Mucosa of descending colon (tissue), 3 donors: Measurements from ENCODE around the gene JUND. TPM values are rescaled to one million over a fixed set of nuclear protein-coding genes. Genes with fewer than 3 reads are reported as not detected.
A peak's percentile ranks its signal among the peaks of the same experiment; 100 is the strongest.

ENCODE experiments used
- ATAC-seq: fragments of 200-7000 bp; cut with Tn5 transposase; one replicate; pipeline ENCODE4 v1.9.1; 2020; ENCODE audit warnings: mild to moderate bottlenecking, moderate library complexity
- DNase-seq, 3 donors: peaks; one replicate each; pipeline ENCODE4 v3.0.0-alpha.2; 2020
- H3K36me3 ChIP-seq: fragments of 200-600 bp; one replicate; pipeline ENCODE4 v1.8.0; 2021; ENCODE audit warnings: low read depth, mild to moderate bottlenecking
- H3K4me1 ChIP-seq: fragments of 200-600 bp; one replicate; pipeline ENCODE4 v1.8.0; 2021; ENCODE audit warnings: low read depth, mild to moderate bottlenecking
- H3K4me3 ChIP-seq: fragments of 200-600 bp; one replicate; pipeline ENCODE4 v1.8.0; 2021; ENCODE audit warnings: mild to moderate bottlenecking
- H3K9me3 ChIP-seq: fragments of 200-600 bp; one replicate; pipeline ENCODE4 v1.8.0; 2021; ENCODE audit warnings: mild to moderate bottlenecking
- CTCF ChIP-seq: fragments of 200-600 bp; IDR thresholded peaks from one replicate; pipeline ENCODE4 v1.8.0; 2022; ENCODE audit warnings: antibody characterized with exemption, mild to moderate bottlenecking
- intact Hi-C, 2 donors: fragments of 100-400 bp; cut with DNase I in 1 of 2; cut with micrococcal nuclease in 1 of 2; formaldehyde crosslinking; loops; one replicate each; pipeline versions ENCODE4 v1.11.0 to v1.11.1; 2022; cut with DNase I, micrococcal nuclease
- microRNA-seq: library from miRNA; unstranded; fragments of <30 nt; microRNA quantifications from one replicate; pipeline ENCODE4, GENCODE V29; 2019
- total RNA-seq, 3 donors: library from RNA; stranded (reverse); fragmentation: NEBNext Ultra II Directional in 2 of 3; extraction: Animal tissue kit (Norgen Biotek cat#: 25700) in 2 of 3; gene quantifications; one replicate each; pipeline versions ENCODE4 v1.2.1 to v1.2.4, GENCODE V29; 2021 to 2023
- donor health status: DM: no; HTN: no; CAD: no; lungs with moderate emphysema.
- donor health status: DM: no; HTN: no; CAD: no.
- donor health status: DM: no; HTN: yes; CAD: no.

Gene JUND
- total RNA-seq, 3 donors from 2014 or later = 267 to 328 (median 295) TPM

- Histone ChIP-seq H3K4me1 (no peaks in the 10 kb centered on the region), H3K36me3 (no peaks in the 10 kb centered on the region), H3K4me3 (no peak overlapping the region), H3K9me3 (no peaks in the 10 kb centered on the region)
- intact Hi-C loops = no loop called here
- DNase-seq (no peak), ATAC-seq (no peak)
- TF ChIP-seq CTCF = no peak
Observed at GRCh38 chr19:18231775-18232174, 49.6 kb downstream of the JUND start.

- intact Hi-C loops = no loop called here
- peak; percentile 15 for ATAC-seq
Observed at GRCh38 chr19:18230941-18231734, 50.3 kb downstream of the JUND start.

GRCh38 chr19:18229915-18230314 lies 51.5 kb downstream of the JUND start:
- no peak for DNase-seq
- intact Hi-C loops = no loop called here

More at GRCh38 chr19:18230941-18231734, 50.3 kb downstream of the JUND start:
- DNase-seq = no peak
- no peaks in the 10 kb centered on the region for H3K9me3 ChIP-seq
- peaks cover under 1% of the 10 kb centered on the region for H3K4me1 ChIP-seq
- TF ChIP-seq CTCF = no peak
- no peaks in the 10 kb centered on the region for H3K36me3 ChIP-seq
- H3K4me3 ChIP-seq = no peak overlapping the region

More at GRCh38 chr19:18229915-18230314, 51.5 kb downstream of the JUND start:
- peaks cover 4% of the 10 kb centered on the region for H3K4me1 ChIP-seq
- no peak for TF ChIP-seq CTCF
- H3K36me3 ChIP-seq = no peaks in the 10 kb centered on the region
- ATAC-seq = no peak
- no peak overlapping the region for H3K4me3 ChIP-seq
- H3K9me3 ChIP-seq = no peaks in the 10 kb centered on the region

Small RNAs within 50 kb of the gene (microRNA-seq; reads per million reads assigned to microRNA genes)
- 1.2 reads per million for gene MIR3188

Other genes with a start within 250 kb of the JUND start
- gene IL12RB1, start 194.7 kb downstream of the JUND start, total RNA-seq = 1 to 10 TPM; 1.8 to 4.0 (median 2.2) TPM
- gene MAST3, start 183.8 kb downstream of the JUND start, total RNA-seq = 10 to 100 TPM; 25.2 to 37.3 (median 34.7) TPM
- gene PIK3R2, start 128.5 kb downstream of the JUND start, total RNA-seq = 10 to 100 TPM; 31.6 to 40.0 (median 35.2) TPM
- gene IFI30, start 107.8 kb downstream of the JUND start, total RNA-seq = 100 to 1,000 TPM in 1 of 3 donors, 10 to 100 TPM in 2; 46.6 to 122 (median 49.4) TPM
- gene MPV17L2, start 88.4 kb downstream of the JUND start, total RNA-seq = 10 to 100 TPM in 2 of 3 donors, 1 to 10 TPM in 1; 6.7 to 12.4 (median 12.0) TPM
- 1 to 10 TPM; 5.7 to 7.6 (median 6.8) TPM for gene RAB3A, start 77.6 kb downstream of the JUND start, total RNA-seq
- 1 to 10 TPM; 2.5 to 7.7 (median 6.2) TPM for gene PDE4C, start 55.2 kb downstream of the JUND start, total RNA-seq
- gene IQCN, start 7.2 kb downstream of the JUND start, total RNA-seq = 10 to 100 TPM in 1 of 3 donors, 1 to 10 TPM in 2; 4.4 to 10.6 (median 8.0) TPM
- 100 to 1,000 TPM in 2 of 3 donors, 10 to 100 TPM in 1; 86.3 to 158 (median 124) TPM for gene LSM4, start 41.5 kb upstream of the JUND start, total RNA-seq
- 10 to 100 TPM; 77.1 to 97.4 (median 91.5) TPM for gene PGPEP1, start 59.0 kb upstream of the JUND start, total RNA-seq
- 10 to 100 TPM; 13.8 to 28.2 (median 20.4) TPM for gene GDF15, start 104.5 kb upstream of the JUND start, total RNA-seq
- 1 to 10 TPM; 2.1 to 8.8 (median 5.8) TPM for gene LRRC25, start 116.0 kb upstream of the JUND start, total RNA-seq
- gene SSBP4, start 137.8 kb upstream of the JUND start, total RNA-seq = 10 to 100 TPM; 31.2 to 48.6 (median 41.1) TPM
- 10 to 100 TPM; 10.2 to 20.0 (median 13.2) TPM for gene ISYNA1, start 156.5 kb upstream of the JUND start, total RNA-seq
- gene ELL, start 240.4 kb upstream of the JUND start, total RNA-seq = 10 to 100 TPM; 17.8 to 21.6 (median 18.9) TPM